Neural progenitor cell (in vitro differentiated cells): ENCODE results near the gene NBEA. TPM values are rescaled to one million over a fixed set of nuclear protein-coding genes. Genes with fewer than 3 reads are reported as not detected.

Experiments used
- DNase-seq: peaks from one replicate; pipeline ENCODE4 v3.0.0-alpha.2; 2016; ENCODE audit warnings: low spot score
- H2AFZ ChIP-seq: fragments of 200-600 bp; sonication (generic); replicated peaks from 2 replicates; pipeline ENCODE4 v1.6.1; 2016; ENCODE audit warnings: antibody characterized with exemption
- H3F3A ChIP-seq: fragments of 200-600 bp; sonication (generic); 2 replicates; pipeline ENCODE4 v1.6.1; 2016; ENCODE audit warnings: antibody characterized with exemption, low read depth
- H3K27ac ChIP-seq: fragments of 200-600 bp; sonication (generic); 2 replicates; pipeline ENCODE4 v1.5.1; 2016; ENCODE audit warnings: mild to moderate bottlenecking
- H3K27me3 ChIP-seq: fragments of 200-600 bp; sonication (generic); 2 replicates; pipeline ENCODE4 v1.6.1; 2016; ENCODE audit warnings: mild to moderate bottlenecking, moderate library complexity
- H3K36me3 ChIP-seq: fragments of 200-600 bp; sonication (generic); 2 replicates; pipeline ENCODE4 v1.5.1; 2016
- H3K4me1 ChIP-seq: fragments of 200-600 bp; sonication (generic); 2 replicates; pipeline ENCODE4 v1.6.1; 2016; ENCODE audit warnings: mixed run types
- H3K4me2 ChIP-seq: fragments of 200-600 bp; sonication (generic); 2 replicates; pipeline ENCODE4 v1.6.1; 2016
- H3K4me3 ChIP-seq: fragments of 200-600 bp; sonication (generic); 2 replicates; pipeline ENCODE4 v1.5.1; 2016
- H3K79me2 ChIP-seq: fragments of 200-600 bp; sonication (generic); 2 replicates; pipeline ENCODE4 v1.6.1; 2016; ENCODE audit warnings: low read depth
- H3K9ac ChIP-seq: fragments of 200-600 bp; sonication (generic); 2 replicates; pipeline ENCODE4 v1.6.1; 2016
- H3K9me3 ChIP-seq: fragments of 200-600 bp; sonication (generic); 2 replicates; pipeline ENCODE4 v1.5.1; 2016; ENCODE audit warnings: low read depth
- H4K20me1 ChIP-seq: fragments of 200-600 bp; sonication (generic); 2 replicates; pipeline ENCODE4 v1.6.1; 2016; ENCODE audit warnings: low read depth
- H3K27ac Mint-ChIP-seq: 3 replicates; pipeline ENCODE4 v1.8.0; 2021; ENCODE audit warnings: mixed read lengths
- H3K27me3 Mint-ChIP-seq: 2 replicates; pipeline ENCODE4 v1.8.0; 2022; ENCODE audit warnings: low read depth, mild to moderate bottlenecking, inconsistent platforms, moderate library complexity, mixed read lengths; ENCODE audit not compliant: insufficient read depth
- H3K36me3 Mint-ChIP-seq: 3 replicates; pipeline ENCODE4 v1.8.0; 2021; ENCODE audit warnings: mixed read lengths
- H3K4me1 Mint-ChIP-seq: 3 replicates; pipeline ENCODE4 v1.8.0; 2021; ENCODE audit warnings: mixed read lengths
- H3K4me3 Mint-ChIP-seq: 3 replicates; pipeline ENCODE4 v1.8.0; 2021; ENCODE audit warnings: mild to moderate bottlenecking, moderate library complexity, mixed read lengths
- H3K9me3 Mint-ChIP-seq: 3 replicates; pipeline ENCODE4 v1.8.0; 2020; ENCODE audit warnings: mixed read lengths
- CTCF ChIP-seq: fragments of 200-600 bp; sonication (generic); IDR thresholded peaks from 2 replicates; pipeline ENCODE4 v1.5.1; 2017; ENCODE audit warnings: antibody characterized with exemption, mild to moderate bottlenecking
- EZH2 ChIP-seq: fragments of 200-600 bp; sonication (generic); IDR thresholded peaks from 2 replicates; pipeline ENCODE4 v1.6.1; 2017; ENCODE audit warnings: antibody characterized with exemption, mild to moderate bottlenecking, moderate library complexity
- EZH2phosphoT487 ChIP-seq: fragments of 200-600 bp; sonication (generic); IDR thresholded peaks from 2 replicates; pipeline ENCODE4 v1.6.1; 2017; ENCODE audit warnings: antibody characterized with exemption
- total RNA-seq: library from RNA; depleted of rRNA; stranded (reverse); fragments of >200 nt; gene quantifications from 2 replicates; pipeline ENCODE4 v1.2.3, GENCODE V29; 2015; ENCODE audit warnings: low replicate concordance

Gene NBEA
- total RNA-seq, 1 donor from 2014 or later = 31.0 TPM

GRCh38 chr13:34942732-34943435 is 814 bp downstream of the NBEA start:
- Mint-ChIP-seq H3K27me3 (peaks cover 2% of the 10 kb centered on the region), H3K4me3 (peak overlapping the region; percentile 93), H3K9me3 (no peaks in the 10 kb centered on the region), H3K4me1 (peaks cover 24% of the 10 kb centered on the region), H3K36me3 (no peaks in the 10 kb centered on the region), H3K27ac (peak overlapping the region; percentile 85)
- Histone ChIP-seq H3K27ac (peak overlapping the region; percentile 92), H3K4me3 (peak overlapping the region; percentile 93), H3K27me3 (no peaks in the 10 kb centered on the region), H3K9me3 (no peaks in the 10 kb centered on the region), H4K20me1 (peaks cover 50% of the 10 kb centered on the region), H3F3A (peaks cover 29% of the 10 kb centered on the region), H3K36me3 (no peaks in the 10 kb centered on the region), H3K4me1 (peaks cover 35% of the 10 kb centered on the region), H3K9ac (peak overlapping the region; percentile 36), H2AFZ (peak overlapping the region; percentile 95), H3K79me2 (peaks cover 52% of the 10 kb centered on the region), H3K4me2 (peak overlapping the region; percentile 97)
- peak; percentile 84 for DNase-seq
- TF ChIP-seq EZH2phosphoT487 = no peak
- no peak for TF ChIP-seq EZH2
- no peak for TF ChIP-seq CTCF

- Histone ChIP-seq H3K27ac (peak overlapping the region; percentile 8), H3K27me3 (no peaks in the 10 kb centered on the region), H3K9ac (peak overlapping the region; percentile 36), H3K9me3 (no peaks in the 10 kb centered on the region), H3K4me2 (peak overlapping the region; percentile 97), H3K36me3 (no peaks in the 10 kb centered on the region), H3K4me3 (peak overlapping the region; percentile 93), H3F3A (peaks cover 35% of the 10 kb centered on the region), H3K79me2 (peaks cover 60% of the 10 kb centered on the region), H4K20me1 (peaks cover 58% of the 10 kb centered on the region), H2AFZ (peak overlapping the region; percentile 95), H3K4me1 (peaks cover 41% of the 10 kb centered on the region)
- DNase-seq = peak; percentile 63
- Mint-ChIP-seq H3K36me3 (no peaks in the 10 kb centered on the region), H3K27ac (peak overlapping the region; percentile 85), H3K27me3 (peaks cover 2% of the 10 kb centered on the region), H3K9me3 (no peaks in the 10 kb centered on the region), H3K4me1 (peaks cover 24% of the 10 kb centered on the region), H3K4me3 (peak overlapping the region; percentile 93)
- TF ChIP-seq EZH2 = no peak
- TF ChIP-seq EZH2phosphoT487 = no peak
- no peak for TF ChIP-seq CTCF
These were observed 1.6 kb downstream of the NBEA start for GRCh38 chr13:34943436-34944273.

GRCh38 chr13:34944274-34944634 is 2.2 kb downstream of the NBEA start:
- Mint-ChIP-seq H3K36me3 (no peaks in the 10 kb centered on the region), H3K27me3 (peaks cover 2% of the 10 kb centered on the region), H3K4me1 (peaks cover 24% of the 10 kb centered on the region), H3K9me3 (no peaks in the 10 kb centered on the region), H3K27ac (no peak overlapping the region), H3K4me3 (peak overlapping the region; percentile 93)
- H3K79me2 ChIP-seq = peaks cover 66% of the 10 kb centered on the region
- H3K27me3 ChIP-seq = no peaks in the 10 kb centered on the region
- H3K4me3 ChIP-seq = peak overlapping the region; percentile 93
- peaks cover 64% of the 10 kb centered on the region for H4K20me1 ChIP-seq
- H3K4me2 ChIP-seq = peak overlapping the region; percentile 97
- TF ChIP-seq EZH2 = no peak
- TF ChIP-seq EZH2phosphoT487 = no peak
- no peak for TF ChIP-seq CTCF
- H3K9ac ChIP-seq = no peak overlapping the region
- peaks cover 41% of the 10 kb centered on the region for H3F3A ChIP-seq
- DNase-seq = no peak
- no peaks in the 10 kb centered on the region for H3K9me3 ChIP-seq
- H3K4me1 ChIP-seq = peaks cover 47% of the 10 kb centered on the region
- no peaks in the 10 kb centered on the region for H3K36me3 ChIP-seq
- no peak overlapping the region for H3K27ac ChIP-seq
- H2AFZ ChIP-seq = no peak overlapping the region
